ENCODE measurements around the gene INSIG2.

DNA sequence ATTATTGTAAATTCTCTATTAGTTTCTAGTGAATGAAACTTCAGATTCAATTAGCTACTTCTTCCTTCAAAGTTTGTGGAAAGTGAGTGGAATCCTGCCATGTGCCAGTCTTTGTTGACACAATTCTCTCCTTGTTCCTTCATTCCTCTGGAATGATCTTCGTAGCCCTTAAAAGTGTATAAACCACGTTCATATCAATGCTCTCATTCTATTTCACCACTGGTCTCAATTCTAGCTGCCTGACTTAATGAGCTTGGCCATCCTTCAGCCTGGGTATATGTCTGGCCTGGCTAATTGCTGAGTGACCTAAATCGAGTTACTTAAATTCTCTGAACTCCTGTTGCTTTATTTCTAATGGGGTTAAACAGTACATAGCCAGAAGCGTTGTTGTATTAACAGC, 43.5 kb downstream of the INSIG2 start:
- TF ChIP-seq, protein P1, sequence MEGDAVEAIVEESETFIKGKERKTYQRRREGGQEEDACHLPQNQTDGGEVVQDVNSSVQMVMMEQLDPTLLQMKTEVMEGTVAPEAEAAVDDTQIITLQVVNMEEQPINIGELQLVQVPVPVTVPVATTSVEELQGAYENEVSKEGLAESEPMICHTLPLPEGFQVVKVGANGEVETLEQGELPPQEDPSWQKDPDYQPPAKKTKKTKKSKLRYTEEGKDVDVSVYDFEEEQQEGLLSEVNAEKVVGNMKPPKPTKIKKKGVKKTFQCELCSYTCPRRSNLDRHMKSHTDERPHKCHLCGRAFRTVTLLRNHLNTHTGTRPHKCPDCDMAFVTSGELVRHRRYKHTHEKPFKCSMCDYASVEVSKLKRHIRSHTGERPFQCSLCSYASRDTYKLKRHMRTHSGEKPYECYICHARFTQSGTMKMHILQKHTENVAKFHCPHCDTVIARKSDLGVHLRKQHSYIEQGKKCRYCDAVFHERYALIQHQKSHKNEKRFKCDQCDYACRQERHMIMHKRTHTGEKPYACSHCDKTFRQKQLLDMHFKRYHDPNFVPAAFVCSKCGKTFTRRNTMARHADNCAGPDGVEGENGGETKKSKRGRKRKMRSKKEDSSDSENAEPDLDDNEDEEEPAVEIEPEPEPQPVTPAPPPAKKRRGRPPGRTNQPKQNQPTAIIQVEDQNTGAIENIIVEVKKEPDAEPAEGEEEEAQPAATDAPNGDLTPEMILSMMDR (conservative IDR thresholded peaks at IDR 0.05; ENCODE audit: low read depth, low read length) = no peak
- TF ChIP-seq EZH2 (IDR thresholded peaks at IDR 0.05; ENCODE audit: low read length, unreplicated experiment) (no peak), EZH2phosphoT487 (IDR thresholded peaks at IDR 0.05; ENCODE audit: borderline replicate concordance, low read length) (no peak)

Measured in PC-3 (cell line).